CD4-positive, alpha-beta T cell (primary cell): ENCODE measurements around the gene CADPS. TPM values are rescaled to one million over a fixed set of nuclear protein-coding genes. Genes with fewer than 3 reads are reported as not detected.

Source experiments
- ATAC-seq: fragments of 200-7000 bp; cut with Tn5 transposase; one replicate; pipeline ENCODE4 v1.10.0; 2022; ENCODE audit warnings: mild to moderate bottlenecking; ENCODE audit not compliant: poor library complexity
- CTCF ChIA-PET: fragments of 350-600 bp; sonication (Branson Sonifier 250); formaldehyde crosslinking; loops from one replicate; lab custom pipeline; 2021; ENCODE audit warnings: antibody characterized with exemption, inconsistent platforms; lab: Charles Lee
- POLR2A ChIA-PET: fragments of 350-600 bp; sonication (Branson Sonifier 250); formaldehyde crosslinking; loops from one replicate; lab custom pipeline; 2021; ENCODE audit warnings: antibody characterized with exemption, inconsistent platforms; lab: Charles Lee
- DNase-seq, 14 experiments: peaks; one replicate each; pipeline ENCODE4 v3.0.0-alpha.2; 2013 to 2020; ENCODE audit warnings: mixed read lengths in 2 of 14
- H3K27ac ChIP-seq, 2 donors: one replicate each; pipeline versions ENCODE4 v1.5.1 to v1.7.0; 2013; ENCODE audit warnings: low read length in 2 of 2, low read depth in 1 of 2, mild to moderate bottlenecking in 1 of 2
- H3K27me3 ChIP-seq, 2 experiments: 1 replicate in 1 of 2; 2 replicates in 1 of 2; pipeline versions ENCODE4 v1.6.1 to v1.7.0; 2013; ENCODE audit warnings: low read length in 2 of 2, control low read depth in 1 of 2, mild to moderate bottlenecking in 1 of 2, moderate library complexity in 1 of 2; ENCODE audit not compliant: insufficient read depth in 2 of 2, control insufficient read depth in 1 of 2
- H3K36me3 ChIP-seq: one replicate; pipeline ENCODE4 v1.6.1; 2013; ENCODE audit warnings: low read length, control low read depth; ENCODE audit not compliant: insufficient read depth
- H3K4me1 ChIP-seq: one replicate; pipeline ENCODE4 v1.6.1; 2013; ENCODE audit warnings: low read length, control low read depth; ENCODE audit not compliant: insufficient read depth
- H3K4me3 ChIP-seq: one replicate; pipeline ENCODE4 v1.5.1; 2013; ENCODE audit warnings: mild to moderate bottlenecking, low read length, moderate library complexity
- H3K9me3 ChIP-seq, 2 experiments: 1 replicate in 1 of 2; 2 replicates in 1 of 2; pipeline versions ENCODE4 v1.6.1 to v1.7.0; 2013; ENCODE audit warnings: low read length in 2 of 2, mild to moderate bottlenecking in 2 of 2, control low read depth in 1 of 2, moderate library complexity in 1 of 2; ENCODE audit not compliant: control insufficient read depth in 1 of 2, insufficient read depth in 1 of 2
- H3K27ac Mint-ChIP-seq: one replicate; pipeline ENCODE4 v1.8.0; 2020; ENCODE audit warnings: mixed read lengths
- H3K27me3 Mint-ChIP-seq: one replicate; pipeline ENCODE4 v1.8.0; 2021; ENCODE audit warnings: mixed read lengths
- H3K36me3 Mint-ChIP-seq: one replicate; pipeline ENCODE4 v1.8.0; 2021; ENCODE audit warnings: low read depth, mixed read lengths
- H3K4me1 Mint-ChIP-seq: one replicate; pipeline ENCODE4 v1.8.0; 2021; ENCODE audit warnings: low read depth, mixed read lengths
- H3K4me3 Mint-ChIP-seq: one replicate; pipeline ENCODE4 v1.8.0; 2020; ENCODE audit warnings: mild to moderate bottlenecking, mixed read lengths
- H3K9me3 Mint-ChIP-seq: one replicate; pipeline ENCODE4 v1.8.0; 2020; ENCODE audit warnings: mixed read lengths
- intact Hi-C, 2 experiments: fragments of 100-400 bp; cut with DNase I in 1 of 2; cut with micrococcal nuclease in 1 of 2; formaldehyde crosslinking; loops; one replicate each; pipeline versions ENCODE4 v1.15.1 to v1.9.0; 2023 to 2025; cut with DNase I, micrococcal nuclease
- total RNA-seq, 174 experiments: library from RNA in 2 of 174; stranded (reverse) in 2 of 174; gene quantifications; one replicate each; pipeline ENCODE4 v1.2.3 and lab custom pipeline; 2021 to 2026
- TF ChIP-seq, protein P1 (sequence below): fragments of 200-600 bp; IDR thresholded peaks from one replicate; pipeline ENCODE4 v1.8.0; 2022; ENCODE audit warnings: antibody characterized with exemption, mild to moderate bottlenecking

Gene CADPS
- total RNA-seq, 2 experiments from 2014 or later: not detected

DNA sequence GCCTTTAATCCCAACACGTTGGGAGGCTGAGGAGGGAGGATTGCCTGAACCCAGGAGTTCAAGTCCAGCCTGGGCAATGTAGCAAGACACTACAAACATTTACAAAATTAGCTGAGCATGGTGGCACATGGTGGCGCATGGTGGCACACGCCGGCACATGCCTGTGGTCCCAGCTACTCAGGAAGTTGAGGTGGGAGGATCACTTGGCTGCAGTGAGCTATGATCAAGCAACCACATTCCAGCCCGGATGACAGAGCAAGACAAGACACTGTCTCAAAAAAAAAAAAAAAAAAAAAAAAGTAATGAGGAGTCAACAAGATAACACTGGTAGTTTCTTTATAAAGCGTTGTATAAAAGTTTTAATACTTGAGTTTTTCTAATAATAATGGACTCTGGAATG, 511.9 kb downstream of the CADPS start:
- ChIA-PET CTCF (no interaction called here), POLR2A (no interaction called here)
- no peak for ATAC-seq
- Histone ChIP-seq H3K36me3 (no peaks in the 10 kb centered on the region), H3K4me1 (no peaks in the 10 kb centered on the region), H3K4me3 (no peak overlapping the region), H3K27me3 (peaks cover 15 to 19% of the 10 kb centered on the region in 2 experiments), H3K9me3 (peaks cover 4 to 9% of the 10 kb centered on the region in 2 experiments), H3K27ac (no peak overlapping the region)
- intact Hi-C loops: no loop called here
- DNase-seq: no peak
- H3K4me1 Mint-ChIP-seq: no peaks in the 10 kb centered on the region
- no peak overlapping the region for H3K27ac Mint-ChIP-seq
- TF ChIP-seq, protein P1, sequence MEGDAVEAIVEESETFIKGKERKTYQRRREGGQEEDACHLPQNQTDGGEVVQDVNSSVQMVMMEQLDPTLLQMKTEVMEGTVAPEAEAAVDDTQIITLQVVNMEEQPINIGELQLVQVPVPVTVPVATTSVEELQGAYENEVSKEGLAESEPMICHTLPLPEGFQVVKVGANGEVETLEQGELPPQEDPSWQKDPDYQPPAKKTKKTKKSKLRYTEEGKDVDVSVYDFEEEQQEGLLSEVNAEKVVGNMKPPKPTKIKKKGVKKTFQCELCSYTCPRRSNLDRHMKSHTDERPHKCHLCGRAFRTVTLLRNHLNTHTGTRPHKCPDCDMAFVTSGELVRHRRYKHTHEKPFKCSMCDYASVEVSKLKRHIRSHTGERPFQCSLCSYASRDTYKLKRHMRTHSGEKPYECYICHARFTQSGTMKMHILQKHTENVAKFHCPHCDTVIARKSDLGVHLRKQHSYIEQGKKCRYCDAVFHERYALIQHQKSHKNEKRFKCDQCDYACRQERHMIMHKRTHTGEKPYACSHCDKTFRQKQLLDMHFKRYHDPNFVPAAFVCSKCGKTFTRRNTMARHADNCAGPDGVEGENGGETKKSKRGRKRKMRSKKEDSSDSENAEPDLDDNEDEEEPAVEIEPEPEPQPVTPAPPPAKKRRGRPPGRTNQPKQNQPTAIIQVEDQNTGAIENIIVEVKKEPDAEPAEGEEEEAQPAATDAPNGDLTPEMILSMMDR: no peak
- no peaks in the 10 kb centered on the region for H3K36me3 Mint-ChIP-seq
- H3K9me3 Mint-ChIP-seq: peaks cover 4% of the 10 kb centered on the region
- no peak overlapping the region for H3K4me3 Mint-ChIP-seq
- peaks cover 54% of the 10 kb centered on the region for H3K27me3 Mint-ChIP-seq

DNA sequence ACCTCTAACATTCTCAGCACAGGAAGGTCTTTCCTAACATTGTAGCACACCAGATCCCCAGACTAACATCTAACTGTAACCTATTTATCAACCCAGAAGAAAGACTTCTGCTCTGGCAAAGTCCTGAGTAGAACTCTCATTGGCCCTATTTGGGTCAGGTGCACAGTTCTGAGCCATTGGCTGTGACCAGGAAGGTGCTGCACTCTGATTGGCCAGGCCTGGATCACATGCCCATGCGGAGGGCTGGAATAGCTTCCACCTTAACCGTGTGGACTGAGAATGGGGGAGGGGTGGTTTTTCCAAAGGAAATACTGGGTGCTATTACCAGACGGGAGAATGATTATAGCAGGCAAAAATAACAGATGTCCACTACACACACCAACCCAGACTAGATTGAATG, 513.4 kb downstream of the CADPS start:
- H3K4me3 ChIP-seq: no peak overlapping the region
- POLR2A ChIA-PET: no interaction called here
- H3K9me3 ChIP-seq: peaks cover 4% of the 10 kb centered on the region in 2 experiments
- peaks cover 40% of the 10 kb centered on the region for H3K27me3 Mint-ChIP-seq
- intact Hi-C loops: no loop called here
- H3K27ac ChIP-seq: no peak overlapping the region
- H3K9me3 Mint-ChIP-seq: peaks cover 4% of the 10 kb centered on the region
- no peaks in the 10 kb centered on the region for H3K36me3 Mint-ChIP-seq
- CTCF ChIA-PET: no interaction called here
- DNase-seq (no peak), ATAC-seq (no peak)
- H3K27ac Mint-ChIP-seq: no peak overlapping the region
- TF ChIP-seq, protein P1: no peak
- H3K4me1 ChIP-seq: no peaks in the 10 kb centered on the region
- H3K27me3 ChIP-seq: peaks cover 4 to 7% of the 10 kb centered on the region in 2 experiments
- no peaks in the 10 kb centered on the region for H3K4me1 Mint-ChIP-seq
- H3K4me3 Mint-ChIP-seq: no peak overlapping the region
- H3K36me3 ChIP-seq: no peaks in the 10 kb centered on the region

DNA sequence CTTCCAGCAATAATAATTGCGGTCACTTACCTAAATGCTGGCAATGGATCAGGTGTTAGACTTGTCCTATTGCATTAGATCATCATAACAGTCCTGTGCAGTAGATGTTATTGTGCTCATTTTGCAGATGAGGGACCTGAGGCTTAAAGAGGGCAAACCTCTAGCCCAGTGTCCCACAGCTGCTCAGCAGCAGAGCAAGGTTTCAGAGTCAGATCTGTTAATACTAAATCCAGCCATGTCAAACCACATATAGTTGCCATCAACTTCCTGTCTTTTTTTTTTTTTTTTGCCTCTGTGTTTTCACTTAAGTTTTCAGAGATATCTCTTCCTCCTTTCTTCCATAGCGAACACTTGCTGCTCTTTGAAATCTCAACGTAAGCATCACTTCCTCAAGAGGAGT, 514.0 kb downstream of the CADPS start:
- Histone ChIP-seq H3K4me1 (no peaks in the 10 kb centered on the region), H3K27ac (no peak overlapping the region), H3K36me3 (no peaks in the 10 kb centered on the region), H3K9me3 (peaks cover 4% of the 10 kb centered on the region in 2 experiments), H3K27me3 (peaks cover 0 to 4% of the 10 kb centered on the region in 2 experiments), H3K4me3 (no peak overlapping the region)
- Mint-ChIP-seq H3K4me3 (no peak overlapping the region), H3K27ac (no peak overlapping the region), H3K9me3 (peaks cover 4% of the 10 kb centered on the region), H3K4me1 (no peaks in the 10 kb centered on the region), H3K27me3 (peaks cover 35% of the 10 kb centered on the region), H3K36me3 (no peaks in the 10 kb centered on the region)
- TF ChIP-seq, protein P1: no peak
- CTCF ChIA-PET: no interaction called here
- DNase-seq (no peak), ATAC-seq (no peak)
- intact Hi-C loops: no loop called here
- POLR2A ChIA-PET: no interaction called here
